GM23338 (cell line): ENCODE results near the gene RAD21L1.

Experiments used
- CREB1 ChIP-seq: fragments of 250-450 bp; sonication (Bioruptor Pico); IDR thresholded peaks from 2 replicates; pipeline ENCODE4 v1.5.0; 2020; ENCODE audit warnings: low read depth, mild to moderate bottlenecking, moderate library complexity
- CTCF ChIP-seq, 2 experiments: fragments of 200-600 bp in 1 of 2; sonication (generic) in 1 of 2; conservative IDR thresholded peaks; 2 replicates each; pipeline versions ENCODE4 v1.5.1 to v1.6.1; 2016 to 2017; ENCODE audit warnings: antibody characterized with exemption in 2 of 2, low read depth in 2 of 2, mild to moderate bottlenecking in 2 of 2, moderate library complexity in 1 of 2
- ETS1 ChIP-seq: IDR thresholded peaks from 2 replicates; pipeline ENCODE4 v1.6.1; 2016; ENCODE audit warnings: antibody characterized with exemption
- EZH2 ChIP-seq: fragments of 200-600 bp; sonication (generic); IDR thresholded peaks from one replicate; pipeline ENCODE4 v1.8.0; 2017; ENCODE audit warnings: antibody characterized with exemption, mild to moderate bottlenecking, low read depth; ENCODE audit not compliant: unreplicated experiment
- EZH2phosphoT487 ChIP-seq: fragments of 200-600 bp; sonication (generic); IDR thresholded peaks from one replicate; pipeline ENCODE4 v1.8.1; 2018; ENCODE audit warnings: antibody characterized with exemption; ENCODE audit not compliant: unreplicated experiment
- JUNB ChIP-seq: IDR thresholded peaks from one replicate; pipeline ENCODE4 v1.6.1; 2016; ENCODE audit warnings: antibody characterized with exemption; ENCODE audit not compliant: unreplicated experiment
- NANOG ChIP-seq: IDR thresholded peaks from 2 replicates; pipeline ENCODE4 v1.6.1; 2016; ENCODE audit warnings: antibody characterized with exemption, borderline replicate concordance
- POLR2AphosphoS5 ChIP-seq: IDR thresholded peaks from 2 replicates; pipeline ENCODE4 v1.6.1; 2016; ENCODE audit warnings: antibody characterized with exemption, low read depth
- REST ChIP-seq: IDR thresholded peaks from one replicate; pipeline ENCODE4 v1.6.1; 2018; ENCODE audit warnings: antibody characterized with exemption; ENCODE audit not compliant: unreplicated experiment
- STAT1 ChIP-seq: IDR thresholded peaks from one replicate; pipeline ENCODE4 v1.6.1; 2016; ENCODE audit warnings: antibody characterized with exemption; ENCODE audit not compliant: unreplicated experiment
- ZNF114 ChIP-seq: fragments of 250-450 bp; sonication (Bioruptor Pico); IDR thresholded peaks from 2 replicates; pipeline ENCODE4 v1.5.0; 2020; ENCODE audit warnings: mild to moderate bottlenecking, moderate library complexity
- ZNF331 ChIP-seq: fragments of 250-450 bp; sonication (Bioruptor Pico); IDR thresholded peaks from 2 replicates; pipeline ENCODE4 v1.5.0; 2020; ENCODE audit warnings: low read depth, mild to moderate bottlenecking, moderate library complexity
- ZNF462 ChIP-seq: fragments of 250-450 bp; sonication (Bioruptor Pico); IDR thresholded peaks from 2 replicates; pipeline ENCODE4 v1.5.0; 2020; ENCODE audit warnings: mild to moderate bottlenecking, moderate library complexity

- TF ChIP-seq JUNB (no peak), EZH2 (no peak), CTCF (conservative IDR thresholded peaks at IDR 0.05; ENCODE audit: low read depth in 2 of 2) (no peak), EZH2phosphoT487 (no peak), REST (no peak), POLR2AphosphoS5 (no peak), ETS1 (no peak), CREB1 (no peak), ZNF462 (CRISPR knock-in tag) (no peak), STAT1 (no peak), ZNF331 (CRISPR knock-in tag) (no peak), ZNF114 (CRISPR knock-in tag) (no peak), NANOG (no peak)
These were observed 73.2 kb downstream of the RAD21L1 start for GRCh38 chr20:1298888-1299511.
